ENCODE results near the gene DNAJC13. TPM values are rescaled to one million over a fixed set of nuclear protein-coding genes. Genes with fewer than 3 reads are reported as not detected.

DNAJC13 gene
- total RNA-seq, 1 experiment from 2014 or later: 28.5 TPM

GRCh38 chr3:132549890-132550578 is 132.7 kb downstream of the DNAJC13 start:
- peaks cover 13% of the 10 kb centered on the region for H3K4me1 Mint-ChIP-seq
- no peaks in the 10 kb centered on the region for H3K36me3 Mint-ChIP-seq
- no peak overlapping the region for H3K4me3 Mint-ChIP-seq
- no peak overlapping the region for H3K27ac Mint-ChIP-seq
- no peaks in the 10 kb centered on the region for H3K27me3 Mint-ChIP-seq (ENCODE audit: low read depth)
- H3K9me3 Mint-ChIP-seq: peaks cover 4% of the 10 kb centered on the region; the same call in 1 of the 2 replicates
- POLR2A ChIA-PET: no interaction called here
- CTCF ChIA-PET: no interaction called here
- TF ChIP-seq, protein P1, sequence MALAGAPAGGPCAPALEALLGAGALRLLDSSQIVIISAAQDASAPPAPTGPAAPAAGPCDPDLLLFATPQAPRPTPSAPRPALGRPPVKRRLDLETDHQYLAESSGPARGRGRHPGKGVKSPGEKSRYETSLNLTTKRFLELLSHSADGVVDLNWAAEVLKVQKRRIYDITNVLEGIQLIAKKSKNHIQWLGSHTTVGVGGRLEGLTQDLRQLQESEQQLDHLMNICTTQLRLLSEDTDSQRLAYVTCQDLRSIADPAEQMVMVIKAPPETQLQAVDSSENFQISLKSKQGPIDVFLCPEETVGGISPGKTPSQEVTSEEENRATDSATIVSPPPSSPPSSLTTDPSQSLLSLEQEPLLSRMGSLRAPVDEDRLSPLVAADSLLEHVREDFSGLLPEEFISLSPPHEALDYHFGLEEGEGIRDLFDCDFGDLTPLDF (CRISPR knock-in tag; IDR thresholded peaks at IDR 0.05): no peak
- TF ChIP-seq E2F4 (CRISPR knock-in tag; IDR thresholded peaks at IDR 0.05; ENCODE audit: borderline replicate concordance, low read depth): no peak
- no peak for ATAC-seq
- no peak for DNase-seq (ENCODE audit: low spot score)

DNA sequence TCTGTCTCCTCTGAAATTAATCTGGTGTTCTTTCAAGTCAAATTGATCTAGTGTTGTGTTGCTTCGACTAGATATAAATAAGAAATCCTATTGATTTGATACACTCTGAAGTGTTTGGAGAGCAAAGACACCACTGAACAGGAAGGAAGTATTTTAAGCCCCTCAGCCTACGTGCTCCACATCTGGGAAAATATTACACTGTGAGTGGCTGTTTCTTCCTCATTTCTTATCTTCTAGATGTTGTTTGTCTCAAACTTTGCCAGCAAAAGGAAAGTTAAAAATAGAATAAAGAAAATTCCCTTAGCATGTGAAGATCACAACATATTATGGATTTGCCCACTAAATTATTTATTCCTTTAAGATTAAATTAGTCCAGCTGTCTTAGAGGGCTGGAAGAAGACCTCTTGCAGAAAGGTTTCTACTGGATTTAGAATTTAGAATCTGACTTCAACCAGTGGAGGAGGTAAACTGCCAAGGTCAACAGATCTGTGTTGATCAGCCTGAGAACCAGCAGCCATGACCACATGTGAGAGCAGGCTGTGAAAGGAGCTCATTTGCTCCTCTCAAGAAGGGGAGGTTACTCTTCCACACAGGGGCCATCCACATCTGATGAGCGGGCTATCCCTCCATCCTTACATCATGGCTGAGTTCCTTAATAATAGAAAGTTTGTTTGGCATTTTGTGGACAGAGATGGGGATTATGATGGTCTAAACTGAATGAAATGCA is 133.4 kb downstream of the DNAJC13 start:
- POLR2A ChIA-PET: no interaction called here
- CTCF ChIA-PET: interaction anchor here (0.8 kb wide), 1 partner anchor 15 kb away, joined by 6 read pairs; no protein-coding TSS in a partner anchor
- Mint-ChIP-seq H3K4me3 (no peak overlapping the region), H3K4me1 (peaks cover 13% of the 10 kb centered on the region), H3K36me3 (no peaks in the 10 kb centered on the region), H3K27ac (no peak overlapping the region), H3K9me3 (peaks cover 4% of the 10 kb centered on the region; the same call in 1 of the 2 replicates), H3K27me3 (ENCODE audit: low read depth) (no peaks in the 10 kb centered on the region)
- no peak for DNase-seq (ENCODE audit: low spot score)
- TF ChIP-seq ATF6 (CRISPR knock-in tag; IDR thresholded peaks at IDR 0.05): no peak
- TF ChIP-seq TP53 (CRISPR knock-in tag; IDR thresholded peaks at IDR 0.05): no peak
- no peak for TF ChIP-seq HMGA2 (CRISPR knock-in tag; IDR thresholded peaks at IDR 0.05)
- TF ChIP-seq NR3C1 (CRISPR knock-in tag; conservative IDR thresholded peaks at IDR 0.05; ENCODE audit: low read depth): no peak
- no peak for TF ChIP-seq ZNF121 (CRISPR knock-in tag; IDR thresholded peaks at IDR 0.05)
- no peak for TF ChIP-seq KAT7 (CRISPR knock-in tag; IDR thresholded peaks at IDR 0.05; ENCODE audit: borderline replicate concordance)
- TF ChIP-seq ZNF396 (CRISPR knock-in tag; IDR thresholded peaks at IDR 0.05; ENCODE audit: borderline replicate concordance): no peak
- TF ChIP-seq PRRX2 (CRISPR knock-in tag; IDR thresholded peaks at IDR 0.05): no peak
- no peak for TF ChIP-seq NR2C2 (CRISPR knock-in tag; IDR thresholded peaks at IDR 0.05)
- TF ChIP-seq, protein P2, sequence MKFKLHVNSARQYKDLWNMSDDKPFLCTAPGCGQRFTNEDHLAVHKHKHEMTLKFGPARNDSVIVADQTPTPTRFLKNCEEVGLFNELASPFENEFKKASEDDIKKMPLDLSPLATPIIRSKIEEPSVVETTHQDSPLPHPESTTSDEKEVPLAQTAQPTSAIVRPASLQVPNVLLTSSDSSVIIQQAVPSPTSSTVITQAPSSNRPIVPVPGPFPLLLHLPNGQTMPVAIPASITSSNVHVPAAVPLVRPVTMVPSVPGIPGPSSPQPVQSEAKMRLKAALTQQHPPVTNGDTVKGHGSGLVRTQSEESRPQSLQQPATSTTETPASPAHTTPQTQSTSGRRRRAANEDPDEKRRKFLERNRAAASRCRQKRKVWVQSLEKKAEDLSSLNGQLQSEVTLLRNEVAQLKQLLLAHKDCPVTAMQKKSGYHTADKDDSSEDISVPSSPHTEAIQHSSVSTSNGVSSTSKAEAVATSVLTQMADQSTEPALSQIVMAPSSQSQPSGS (CRISPR knock-in tag; IDR thresholded peaks at IDR 0.05; ENCODE audit: borderline replicate concordance, low read depth): no peak
- no peak for TF ChIP-seq RELA (CRISPR knock-in tag; IDR thresholded peaks at IDR 0.05; ENCODE audit: borderline replicate concordance)
- TF ChIP-seq, protein P3, sequence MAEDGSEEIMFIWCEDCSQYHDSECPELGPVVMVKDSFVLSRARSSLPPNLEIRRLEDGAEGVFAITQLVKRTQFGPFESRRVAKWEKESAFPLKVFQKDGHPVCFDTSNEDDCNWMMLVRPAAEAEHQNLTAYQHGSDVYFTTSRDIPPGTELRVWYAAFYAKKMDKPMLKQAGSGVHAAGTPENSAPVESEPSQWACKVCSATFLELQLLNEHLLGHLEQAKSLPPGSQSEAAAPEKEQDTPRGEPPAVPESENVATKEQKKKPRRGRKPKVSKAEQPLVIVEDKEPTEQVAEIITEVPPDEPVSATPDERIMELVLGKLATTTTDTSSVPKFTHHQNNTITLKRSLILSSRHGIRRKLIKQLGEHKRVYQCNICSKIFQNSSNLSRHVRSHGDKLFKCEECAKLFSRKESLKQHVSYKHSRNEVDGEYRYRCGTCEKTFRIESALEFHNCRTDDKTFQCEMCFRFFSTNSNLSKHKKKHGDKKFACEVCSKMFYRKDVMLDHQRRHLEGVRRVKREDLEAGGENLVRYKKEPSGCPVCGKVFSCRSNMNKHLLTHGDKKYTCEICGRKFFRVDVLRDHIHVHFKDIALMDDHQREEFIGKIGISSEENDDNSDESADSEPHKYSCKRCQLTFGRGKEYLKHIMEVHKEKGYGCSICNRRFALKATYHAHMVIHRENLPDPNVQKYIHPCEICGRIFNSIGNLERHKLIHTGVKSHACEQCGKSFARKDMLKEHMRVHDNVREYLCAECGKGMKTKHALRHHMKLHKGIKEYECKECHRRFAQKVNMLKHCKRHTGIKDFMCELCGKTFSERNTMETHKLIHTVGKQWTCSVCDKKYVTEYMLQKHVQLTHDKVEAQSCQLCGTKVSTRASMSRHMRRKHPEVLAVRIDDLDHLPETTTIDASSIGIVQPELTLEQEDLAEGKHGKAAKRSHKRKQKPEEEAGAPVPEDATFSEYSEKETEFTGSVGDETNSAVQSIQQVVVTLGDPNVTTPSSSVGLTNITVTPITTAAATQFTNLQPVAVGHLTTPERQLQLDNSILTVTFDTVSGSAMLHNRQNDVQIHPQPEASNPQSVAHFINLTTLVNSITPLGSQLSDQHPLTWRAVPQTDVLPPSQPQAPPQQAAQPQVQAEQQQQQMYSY (CRISPR knock-in tag; IDR thresholded peaks at IDR 0.05): no peak
- no peak for TF ChIP-seq ZNF423 (CRISPR knock-in tag; IDR thresholded peaks at IDR 0.05)
- TF ChIP-seq, protein P4, sequence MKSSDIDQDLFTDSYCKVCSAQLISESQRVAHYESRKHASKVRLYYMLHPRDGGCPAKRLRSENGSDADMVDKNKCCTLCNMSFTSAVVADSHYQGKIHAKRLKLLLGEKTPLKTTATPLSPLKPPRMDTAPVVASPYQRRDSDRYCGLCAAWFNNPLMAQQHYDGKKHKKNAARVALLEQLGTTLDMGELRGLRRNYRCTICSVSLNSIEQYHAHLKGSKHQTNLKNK (CRISPR knock-in tag; IDR thresholded peaks at IDR 0.05): no peak
- ATAC-seq: no peak
